VCaP (cell line): ENCODE data around the gene KCNA2.

Experiments used
- H3K27ac ChIP-seq: fragments of 450-650 bp; 2 replicates; pipeline ENCODE4 v1.5.1; 2017
- TF ChIP-seq, protein P1 (sequence below): fragments of 450-650 bp; conservative IDR thresholded peaks from 2 replicates; pipeline ENCODE4 v1.5.1; 2017; ENCODE audit warnings: mild to moderate bottlenecking, moderate library complexity

Gene KCNA2

DNA sequence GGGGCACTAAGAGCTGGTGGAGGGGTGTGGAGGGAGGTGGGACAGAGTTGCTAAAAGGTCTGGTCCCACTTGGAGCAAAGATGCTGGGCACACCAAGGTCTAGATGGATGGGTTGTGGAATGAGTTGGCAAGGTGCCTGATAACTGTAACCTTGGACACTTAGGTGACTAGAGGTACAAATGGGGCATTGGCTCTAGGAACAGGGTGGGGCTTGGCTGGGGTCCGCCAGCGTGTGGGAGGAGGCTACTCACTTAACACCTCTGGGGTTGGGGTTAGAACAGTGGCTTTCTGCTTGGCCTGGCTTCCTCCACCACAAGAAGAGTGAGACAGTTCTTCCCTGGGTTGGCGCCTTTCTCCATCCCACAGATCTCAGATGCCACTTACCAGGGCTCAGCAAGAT, 17.2 kb downstream of the KCNA2 start:
- no peak overlapping the region for H3K27ac ChIP-seq
- TF ChIP-seq, protein P1, sequence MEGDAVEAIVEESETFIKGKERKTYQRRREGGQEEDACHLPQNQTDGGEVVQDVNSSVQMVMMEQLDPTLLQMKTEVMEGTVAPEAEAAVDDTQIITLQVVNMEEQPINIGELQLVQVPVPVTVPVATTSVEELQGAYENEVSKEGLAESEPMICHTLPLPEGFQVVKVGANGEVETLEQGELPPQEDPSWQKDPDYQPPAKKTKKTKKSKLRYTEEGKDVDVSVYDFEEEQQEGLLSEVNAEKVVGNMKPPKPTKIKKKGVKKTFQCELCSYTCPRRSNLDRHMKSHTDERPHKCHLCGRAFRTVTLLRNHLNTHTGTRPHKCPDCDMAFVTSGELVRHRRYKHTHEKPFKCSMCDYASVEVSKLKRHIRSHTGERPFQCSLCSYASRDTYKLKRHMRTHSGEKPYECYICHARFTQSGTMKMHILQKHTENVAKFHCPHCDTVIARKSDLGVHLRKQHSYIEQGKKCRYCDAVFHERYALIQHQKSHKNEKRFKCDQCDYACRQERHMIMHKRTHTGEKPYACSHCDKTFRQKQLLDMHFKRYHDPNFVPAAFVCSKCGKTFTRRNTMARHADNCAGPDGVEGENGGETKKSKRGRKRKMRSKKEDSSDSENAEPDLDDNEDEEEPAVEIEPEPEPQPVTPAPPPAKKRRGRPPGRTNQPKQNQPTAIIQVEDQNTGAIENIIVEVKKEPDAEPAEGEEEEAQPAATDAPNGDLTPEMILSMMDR = no peak

DNA sequence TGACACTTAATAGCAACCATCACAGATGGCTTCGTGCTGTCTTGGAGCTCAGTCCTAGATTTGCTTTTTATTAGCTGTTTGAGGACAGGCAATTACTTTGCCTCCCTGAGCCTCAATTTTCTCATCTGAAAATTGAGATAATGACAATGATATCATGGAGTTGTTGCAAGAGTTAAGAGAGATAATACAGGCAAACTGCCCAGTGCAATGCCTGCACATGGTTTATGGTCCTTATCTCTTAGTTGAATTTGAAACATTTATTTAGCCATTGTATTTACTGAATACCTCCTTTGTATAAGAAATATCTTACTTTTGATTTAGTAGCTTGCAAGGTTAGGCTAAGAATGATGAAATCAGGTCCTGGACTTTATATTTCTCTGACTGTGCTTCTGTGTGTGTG, 17.7 kb downstream of the KCNA2 start:
- TF ChIP-seq, protein P1 = no peak
- no peak overlapping the region for H3K27ac ChIP-seq

DNA sequence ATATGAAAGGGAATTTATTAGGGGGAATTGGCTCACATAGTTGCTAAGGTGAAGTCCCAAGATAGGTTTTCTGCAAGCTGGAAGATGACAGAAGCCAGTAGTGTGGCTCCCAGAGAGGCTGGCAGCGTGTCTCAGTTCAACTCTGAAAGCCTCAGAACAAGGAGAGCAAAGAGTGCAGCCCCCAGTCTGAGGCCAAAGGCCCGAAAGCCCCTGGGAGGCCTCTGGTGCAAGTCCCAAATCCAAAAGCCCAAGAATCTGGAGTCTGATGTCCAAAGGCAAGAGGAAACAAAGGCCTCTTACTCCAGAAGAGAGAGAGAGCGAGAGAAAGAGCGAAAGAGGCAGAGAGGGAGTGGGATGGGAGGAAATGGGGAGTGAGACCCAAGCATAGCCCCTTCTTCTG, 18.3 kb downstream of the KCNA2 start:
- H3K27ac ChIP-seq = no peak overlapping the region
- TF ChIP-seq, protein P1 = no peak

DNA sequence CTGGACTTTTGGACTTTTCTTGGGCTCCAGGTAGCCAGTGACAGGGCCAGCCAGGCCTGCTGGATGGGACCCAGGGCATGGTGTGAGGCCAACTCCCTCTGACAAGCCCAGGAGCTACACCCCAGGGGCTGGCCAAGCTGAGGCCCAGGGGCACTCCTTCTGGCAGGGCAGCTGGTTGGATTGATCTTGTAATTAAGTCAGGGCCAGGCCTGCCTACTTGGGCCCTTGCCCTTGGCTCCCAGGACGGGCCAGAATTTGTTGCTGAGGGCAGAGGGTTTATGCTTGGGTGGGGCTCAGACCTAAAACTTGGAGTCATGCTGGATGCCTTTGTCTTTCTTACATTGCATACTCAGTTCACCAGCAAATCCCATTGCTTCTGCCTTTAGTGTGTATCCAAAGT, 20.7 kb downstream of the KCNA2 start:
- TF ChIP-seq, protein P1 = no peak
- no peak overlapping the region for H3K27ac ChIP-seq

DNA sequence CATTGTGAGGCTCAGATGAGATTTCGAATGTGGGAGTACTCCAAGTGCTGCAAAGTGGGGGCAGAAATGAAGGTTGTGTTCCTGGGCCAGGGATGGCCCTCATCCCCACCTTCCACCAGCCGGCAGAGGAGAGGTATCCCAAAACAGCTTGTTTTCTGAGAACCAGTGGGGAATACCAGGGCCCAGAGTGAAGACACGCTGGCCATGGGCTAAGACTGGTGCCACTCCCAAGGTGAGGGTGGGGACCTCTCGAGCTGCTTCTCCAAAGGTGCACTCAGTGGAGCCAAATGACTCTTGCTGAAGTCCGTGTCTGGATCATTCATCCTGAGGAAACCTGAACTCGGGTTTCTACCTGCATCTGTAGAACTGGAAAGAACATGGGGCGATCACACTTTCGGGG, 22.1 kb downstream of the KCNA2 start:
- TF ChIP-seq, protein P1 = no peak
- H3K27ac ChIP-seq = no peak overlapping the region

DNA sequence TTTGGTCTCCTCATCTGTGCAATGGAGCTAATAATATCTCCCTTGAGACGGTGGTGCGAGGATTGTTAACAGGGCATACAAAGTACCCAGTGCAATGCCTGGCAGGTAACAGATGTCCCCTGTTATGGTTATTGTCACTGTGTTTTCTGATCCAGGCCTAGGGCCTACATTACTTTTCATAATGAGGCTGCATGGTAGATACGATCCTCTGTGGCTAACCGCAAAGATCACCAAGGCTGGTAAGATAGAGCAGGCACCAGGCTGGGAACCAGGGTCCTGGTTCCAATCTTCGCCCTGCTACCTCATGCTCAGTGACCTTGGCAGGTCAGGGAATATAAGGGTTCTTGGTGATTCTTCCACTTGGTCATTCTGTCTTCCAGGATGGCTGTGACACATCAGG, 22.7 kb downstream of the KCNA2 start:
- TF ChIP-seq, protein P1 = no peak
- H3K27ac ChIP-seq = no peak overlapping the region

DNA sequence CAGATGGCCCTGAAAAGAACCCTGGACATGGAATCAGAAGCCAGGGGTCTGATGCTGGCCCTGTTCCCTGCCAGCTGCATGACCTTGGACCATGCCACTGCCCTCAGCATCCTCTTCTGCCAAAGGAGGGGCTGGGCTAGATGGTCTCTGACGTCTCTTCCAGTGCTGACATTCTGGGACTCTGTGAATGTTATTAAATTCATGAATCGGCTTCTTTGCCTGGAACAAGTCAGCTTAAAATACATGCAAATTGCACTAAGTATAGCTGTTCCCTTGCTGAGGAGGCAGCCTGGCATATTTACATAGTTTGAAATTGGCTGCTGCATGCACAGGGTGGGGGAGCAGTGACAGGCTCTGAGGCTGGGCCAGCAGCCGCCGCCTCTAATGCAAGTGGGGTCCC, 23.8 kb downstream of the KCNA2 start:
- TF ChIP-seq, protein P1 = no peak
- no peak overlapping the region for H3K27ac ChIP-seq

DNA sequence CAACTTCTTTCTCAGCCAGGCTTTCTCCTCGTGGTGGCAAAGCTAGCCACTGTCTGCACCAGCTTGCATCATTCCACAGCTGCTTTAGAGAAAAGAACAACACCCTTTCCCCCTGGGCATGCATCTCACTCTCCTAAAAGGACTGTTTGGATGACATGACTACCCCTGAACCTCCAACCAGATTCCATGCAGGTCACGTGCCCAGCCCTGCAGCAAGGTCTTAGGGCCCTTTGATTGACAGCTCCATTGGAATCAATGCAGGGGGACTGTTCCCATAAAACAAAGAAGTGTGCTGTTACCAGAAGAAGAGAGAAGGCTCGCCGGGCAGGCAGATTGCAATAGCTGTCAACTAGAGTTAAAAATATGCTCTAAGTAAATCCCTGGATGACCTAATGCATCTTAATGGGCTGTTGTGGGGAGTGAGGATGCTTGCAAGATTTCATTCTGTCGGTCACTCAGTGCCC, 24.4 kb downstream of the KCNA2 start:
- no peak overlapping the region for H3K27ac ChIP-seq
- TF ChIP-seq, protein P1 = no peak
